GM12878 (cell line): ENCODE results near the gene TXLNB. TPM values are rescaled to one million over a fixed set of nuclear protein-coding genes. Genes with fewer than 3 reads are reported as not detected.

ENCODE experiments used
- BMI1 ChIP-seq: fragments of 450-650 bp; IDR thresholded peaks from 2 replicates; pipeline ENCODE4 v1.6.1; 2016; ENCODE audit warnings: mild to moderate bottlenecking, moderate library complexity, borderline replicate concordance
- CBX3 ChIP-seq: fragments of 200-600 bp; sonication (generic); IDR thresholded peaks from 2 replicates; pipeline ENCODE4 v1.6.1; 2016; ENCODE audit warnings: low read depth, borderline replicate concordance
- CTCF ChIP-seq, 3 experiments: IDR thresholded peaks in 2 of 3; conservative IDR thresholded peaks in 1 of 3; 2 replicates each; pipeline ENCODE4 v1.5.1; 2011; ENCODE audit warnings: low read depth in 3 of 3, low read length in 3 of 3, mild to moderate bottlenecking in 3 of 3, control low read depth in 2 of 3, moderate library complexity in 2 of 3, inconsistent platforms in 1 of 3, mixed read lengths in 1 of 3; ENCODE audit not compliant: control insufficient read depth in 2 of 3, insufficient read depth in 1 of 3; ENCODE audit errors: extremely low read depth in 1 of 3
- ESRRA ChIP-seq: IDR thresholded peaks from 2 replicates; pipeline ENCODE4 v1.6.1; 2012; ENCODE audit warnings: mild to moderate bottlenecking, low read length, improper control_type of control experiment
- EZH2 ChIP-seq: IDR thresholded peaks from 2 replicates; pipeline ENCODE4 v1.6.1; 2012; ENCODE audit warnings: low read depth, mild to moderate bottlenecking, control low read depth, inconsistent platforms, low read length, borderline replicate concordance; ENCODE audit not compliant: control insufficient read depth
- IRF3 ChIP-seq: fragments of 450-650 bp; IDR thresholded peaks from 2 replicates; pipeline ENCODE4 v1.6.1; 2014; ENCODE audit warnings: mild to moderate bottlenecking
- JUNB ChIP-seq: IDR thresholded peaks from 2 replicates; pipeline ENCODE4 v1.6.1; 2016; ENCODE audit warnings: antibody characterized with exemption, mild to moderate bottlenecking
- MYC ChIP-seq: IDR thresholded peaks from 2 replicates; pipeline ENCODE4 v1.6.1; 2011; ENCODE audit warnings: mild to moderate bottlenecking, low read length, moderate library complexity, inconsistent platforms; ENCODE audit not compliant: insufficient read depth, insufficient replicate concordance, insufficient read length, severe bottlenecking
- NR2C2 ChIP-seq: IDR thresholded peaks from 2 replicates; pipeline ENCODE4 v1.6.1; 2011; ENCODE audit warnings: borderline replicate concordance, low read depth; ENCODE audit not compliant: control insufficient read depth, insufficient read length
- RAD21 ChIP-seq: IDR thresholded peaks from 2 replicates; pipeline ENCODE4 v1.6.1; 2011; ENCODE audit warnings: mild to moderate bottlenecking, low read depth, low read length, moderate library complexity; ENCODE audit not compliant: insufficient read depth
- RB1 ChIP-seq: fragments of 450-650 bp; formaldehyde crosslinking; IDR thresholded peaks from 2 replicates; pipeline ENCODE4 v1.6.1; 2017; ENCODE audit warnings: mild to moderate bottlenecking, borderline replicate concordance
- RFX5 ChIP-seq: IDR thresholded peaks from 2 replicates; pipeline ENCODE4 v1.6.1; 2011; ENCODE audit warnings: low read depth, low read length, improper control_type of control experiment
- SIN3A ChIP-seq: IDR thresholded peaks from 2 replicates; pipeline ENCODE4 v1.6.1; 2012; ENCODE audit warnings: low read depth, low read length, improper control_type of control experiment
- SMARCA5 ChIP-seq: fragments of 450-650 bp; IDR thresholded peaks from 2 replicates; pipeline ENCODE4 v1.6.1; 2017; ENCODE audit warnings: mild to moderate bottlenecking
- SRF ChIP-seq, 2 experiments: IDR thresholded peaks; 2 replicates each; pipeline ENCODE4 v1.6.1; 2011; ENCODE audit warnings: low read depth in 2 of 2, low read length in 2 of 2, mild to moderate bottlenecking in 1 of 2, moderate library complexity in 1 of 2
- STAT3 ChIP-seq: IDR thresholded peaks from 2 replicates; pipeline ENCODE4 v1.6.1; 2011; ENCODE audit warnings: low read depth, low read length, improper control_type of control experiment
- SUZ12 ChIP-seq: fragments of 200-600 bp; sonication (generic); IDR thresholded peaks from one replicate; pipeline ENCODE4 v1.6.1; 2018; ENCODE audit warnings: antibody characterized with exemption, mild to moderate bottlenecking; ENCODE audit not compliant: unreplicated experiment
- TAF1 ChIP-seq: IDR thresholded peaks from 2 replicates; pipeline ENCODE4 v1.6.1; 2011; ENCODE audit warnings: mild to moderate bottlenecking, low read depth, low read length, borderline replicate concordance
- ZSCAN29 ChIP-seq: fragments of 450-650 bp; IDR thresholded peaks from 2 replicates; pipeline ENCODE4 v1.6.1; 2017; ENCODE audit warnings: mild to moderate bottlenecking, moderate library complexity
- polyA plus RNA-seq, 11 experiments: library from polyadenylated mRNA; depleted of rRNA in 4 of 11; unstranded in 6 of 11; stranded (reverse) in 5 of 11; fragments of >200 nt; fragmentation: Nextera tagmentation in 4 of 11; fragmentation: Illumina TruSeq in 1 of 11; extraction: Ambion mirVana in 4 of 11; extraction: Trizol in 1 of 11; gene quantifications; 1 replicate in 1 of 11; 2 replicates in 10 of 11; pipeline versions ENCODE4 v1.2.1 to v1.2.3, GENCODE V29; 2011 to 2016; ENCODE audit warnings: inconsistent platforms in 2 of 11, missing spikeins in 2 of 11, low read depth in 1 of 11
- total RNA-seq, 4 experiments: library from RNA; depleted of rRNA in 3 of 4; stranded (reverse); fragments of >200 nt in 3 of 4; fragmentation: Illumina TruSeq in 1 of 4; extraction: Trizol in 1 of 4; gene quantifications; 2 replicates each; pipeline versions ENCODE4 v1.2.1 to v1.2.3, GENCODE V29; 2013 to 2021
- TF ChIP-seq, protein P1 (sequence below): fragments of 450-650 bp; IDR thresholded peaks from 2 replicates; pipeline ENCODE4 v1.6.1; 2018; ENCODE audit warnings: borderline replicate concordance, mild to moderate bottlenecking; ENCODE audit not compliant: partially characterized antibody
- TF ChIP-seq, protein P2 (sequence below): fragments of 450-650 bp; conservative IDR thresholded peaks from 2 replicates; pipeline ENCODE4 v1.6.1; 2017; ENCODE audit warnings: mild to moderate bottlenecking, moderate library complexity
- TF ChIP-seq, protein P3 (sequence below): IDR thresholded peaks from 2 replicates; pipeline ENCODE4 v1.6.1; 2012; ENCODE audit warnings: low read depth, low read length, improper control_type of control experiment

The TXLNB gene
- total and polyA plus RNA-seq, 10 of the 15 experiments (the other 5 are each of a cell fraction or from before 2014, with no cell fraction given), result 0.07 to 1.3 (median 0.22) TPM; not detected in 1

DNA sequence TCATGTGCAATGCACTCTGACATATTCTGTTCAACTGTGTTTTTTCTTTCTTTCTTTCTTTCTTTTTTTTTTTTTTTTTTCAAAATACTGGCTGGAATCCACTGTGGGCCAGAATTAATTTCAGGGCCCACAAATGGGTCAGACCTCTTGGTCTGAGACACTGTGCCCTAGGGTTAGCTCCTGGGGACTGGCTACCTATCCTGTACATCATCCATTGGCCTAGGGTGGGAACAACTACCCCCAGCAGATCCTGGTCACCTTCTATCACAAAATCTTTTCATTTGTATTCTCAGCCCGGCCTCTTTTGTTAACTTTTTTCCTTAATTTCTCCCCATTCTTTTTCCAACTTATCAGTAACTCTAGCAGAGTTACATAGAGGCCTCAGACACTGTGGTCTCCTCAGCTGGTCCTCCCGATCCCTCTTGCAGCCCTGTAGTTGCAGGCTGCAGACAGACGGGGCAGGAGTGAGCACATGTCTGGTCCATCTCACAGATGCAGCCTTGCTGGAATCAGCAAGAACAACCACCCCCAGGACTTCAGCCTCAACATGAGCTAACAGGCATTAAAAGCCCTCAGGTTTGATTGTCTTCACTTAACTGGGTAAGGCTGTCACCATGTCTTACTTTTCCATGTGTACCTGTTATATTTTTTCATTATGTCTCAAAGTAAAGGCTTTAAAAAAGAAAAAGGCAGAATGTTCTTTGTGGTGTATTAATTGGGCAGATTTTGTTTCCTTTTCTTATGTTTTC is 41.3 kb downstream of the TXLNB start (continued):
- TF ChIP-seq RAD21 (peak; percentile 59), RB1 (no peak), ZSCAN29 (no peak), CBX3 (no peak), CTCF (IDR thresholded peaks at IDR 0.05 in 2 of 3, conservative IDR thresholded peaks at IDR 0.05 in 1 of 3; ENCODE audit: control insufficient read depth in 2 of 3, extremely low read depth in 1 of 3, insufficient read depth in 1 of 3, low read depth in 3 of 3, low read length in 3 of 3) (peak; percentile 63 to 89 (median 79)), MYC (no peak), STAT3 (no peak), IRF3 (no peak), SMARCA5 (0 out of 2 replicates have a peak, but pooled peaks have one; percentile 60), JUNB (no peak), NR2C2 (no peak), BMI1 (no peak), ESRRA (no peak), SRF (IDR thresholded peaks at IDR 0.05; ENCODE audit: low read depth in 2 of 2, low read length in 2 of 2) (no peak), SUZ12 (no peak), SIN3A (no peak), TAF1 (no peak), EZH2 (no peak), RFX5 (no peak)
- TF ChIP-seq, protein P1, sequence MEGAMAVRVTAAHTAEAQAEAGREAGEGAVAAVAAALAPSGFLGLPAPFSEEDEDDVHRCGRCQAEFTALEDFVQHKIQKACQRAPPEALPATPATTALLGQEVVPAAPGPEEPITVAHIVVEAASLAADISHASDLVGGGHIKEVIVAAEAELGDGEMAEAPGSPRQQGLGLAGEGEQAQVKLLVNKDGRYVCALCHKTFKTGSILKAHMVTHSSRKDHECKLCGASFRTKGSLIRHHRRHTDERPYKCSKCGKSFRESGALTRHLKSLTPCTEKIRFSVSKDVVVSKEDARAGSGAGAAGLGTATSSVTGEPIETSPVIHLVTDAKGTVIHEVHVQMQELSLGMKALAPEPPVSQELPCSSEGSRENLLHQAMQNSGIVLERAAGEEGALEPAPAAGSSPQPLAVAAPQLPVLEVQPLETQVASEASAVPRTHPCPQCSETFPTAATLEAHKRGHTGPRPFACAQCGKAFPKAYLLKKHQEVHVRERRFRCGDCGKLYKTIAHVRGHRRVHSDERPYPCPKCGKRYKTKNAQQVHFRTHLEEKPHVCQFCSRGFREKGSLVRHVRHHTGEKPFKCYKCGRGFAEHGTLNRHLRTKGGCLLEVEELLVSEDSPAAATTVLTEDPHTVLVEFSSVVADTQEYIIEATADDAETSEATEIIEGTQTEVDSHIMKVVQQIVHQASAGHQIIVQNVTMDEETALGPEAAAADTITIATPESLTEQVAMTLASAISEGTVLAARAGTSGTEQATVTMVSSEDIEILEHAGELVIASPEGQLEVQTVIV, result no peak
- TF ChIP-seq, protein P2, sequence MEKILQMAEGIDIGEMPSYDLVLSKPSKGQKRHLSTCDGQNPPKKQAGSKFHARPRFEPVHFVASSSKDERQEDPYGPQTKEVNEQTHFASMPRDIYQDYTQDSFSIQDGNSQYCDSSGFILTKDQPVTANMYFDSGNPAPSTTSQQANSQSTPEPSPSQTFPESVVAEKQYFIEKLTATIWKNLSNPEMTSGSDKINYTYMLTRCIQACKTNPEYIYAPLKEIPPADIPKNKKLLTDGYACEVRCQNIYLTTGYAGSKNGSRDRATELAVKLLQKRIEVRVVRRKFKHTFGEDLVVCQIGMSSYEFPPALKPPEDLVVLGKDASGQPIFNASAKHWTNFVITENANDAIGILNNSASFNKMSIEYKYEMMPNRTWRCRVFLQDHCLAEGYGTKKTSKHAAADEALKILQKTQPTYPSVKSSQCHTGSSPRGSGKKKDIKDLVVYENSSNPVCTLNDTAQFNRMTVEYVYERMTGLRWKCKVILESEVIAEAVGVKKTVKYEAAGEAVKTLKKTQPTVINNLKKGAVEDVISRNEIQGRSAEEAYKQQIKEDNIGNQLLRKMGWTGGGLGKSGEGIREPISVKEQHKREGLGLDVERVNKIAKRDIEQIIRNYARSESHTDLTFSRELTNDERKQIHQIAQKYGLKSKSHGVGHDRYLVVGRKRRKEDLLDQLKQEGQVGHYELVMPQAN, result no peak
- TF ChIP-seq, protein P3, sequence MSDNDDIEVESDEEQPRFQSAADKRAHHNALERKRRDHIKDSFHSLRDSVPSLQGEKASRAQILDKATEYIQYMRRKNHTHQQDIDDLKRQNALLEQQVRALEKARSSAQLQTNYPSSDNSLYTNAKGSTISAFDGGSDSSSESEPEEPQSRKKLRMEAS, result peak; percentile 36; the same call in 1 of the 2 replicates
